ENCODE results near the gene C16orf74. TPM values are rescaled to one million over a fixed set of nuclear protein-coding genes. Genes with fewer than 3 reads are reported as not detected.
A peak's percentile ranks its signal among the peaks of the same experiment; 100 is the strongest.

The C16orf74 gene
- polyA plus RNA-seq (ENCODE audit: insufficient read length in 3 of 3): 1 to 10 TPM; 3.0 to 3.7 (median 3.4) TPM

DNA sequence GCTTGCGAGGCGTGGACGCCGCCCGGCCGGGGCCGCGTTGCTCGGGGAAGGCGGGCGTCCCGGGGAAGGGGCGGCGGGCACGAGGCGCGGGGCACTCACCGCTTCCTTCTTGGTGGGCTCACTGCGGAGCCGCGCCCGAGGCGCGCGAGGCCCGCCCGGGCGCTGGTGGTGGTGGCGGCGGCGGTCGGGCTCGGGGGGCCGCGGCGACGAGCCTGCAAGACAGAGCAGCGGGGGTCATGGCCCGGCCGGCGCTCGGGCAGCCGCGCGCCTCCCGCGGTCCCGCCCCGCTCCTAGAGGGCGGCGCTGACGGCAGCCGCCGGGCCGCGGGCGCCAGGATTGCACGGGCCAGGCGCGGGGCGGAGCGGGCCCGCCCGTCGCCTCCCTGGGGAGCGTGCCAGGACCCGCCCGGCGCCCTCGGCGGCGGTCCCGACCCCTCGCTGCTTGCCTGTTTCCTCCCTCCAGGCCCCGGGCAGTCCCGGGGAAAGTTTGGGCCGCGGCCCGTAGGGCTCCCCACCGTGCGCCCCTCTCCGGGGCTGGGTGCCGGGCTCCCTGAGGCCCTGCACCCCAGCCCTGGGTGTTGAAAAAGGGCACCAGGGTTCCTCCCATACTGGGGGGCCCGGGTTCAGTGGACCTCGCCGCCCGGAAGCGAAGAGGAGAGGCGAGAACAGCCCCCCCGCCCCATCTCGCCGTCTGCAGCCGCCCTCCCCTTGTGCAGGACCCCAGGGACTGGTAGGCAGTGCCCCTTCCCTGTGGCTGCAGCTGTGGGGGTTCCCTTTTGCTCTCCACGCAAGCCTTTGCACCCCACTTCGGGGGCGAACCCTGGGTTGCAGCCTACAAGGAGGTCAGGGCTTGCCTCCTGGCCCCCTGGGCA is at the start of gene C16orf74:
Gene C16orf74, minus strand, starts transcription at position 270 of the 871 bp plus-strand sequence. CDS start 15,879 bp downstream, outside the sequence.
- no peak for DNase-seq (ENCODE audit: low read depth in 3 of 3, low spot score in 2 of 3)

DNA sequence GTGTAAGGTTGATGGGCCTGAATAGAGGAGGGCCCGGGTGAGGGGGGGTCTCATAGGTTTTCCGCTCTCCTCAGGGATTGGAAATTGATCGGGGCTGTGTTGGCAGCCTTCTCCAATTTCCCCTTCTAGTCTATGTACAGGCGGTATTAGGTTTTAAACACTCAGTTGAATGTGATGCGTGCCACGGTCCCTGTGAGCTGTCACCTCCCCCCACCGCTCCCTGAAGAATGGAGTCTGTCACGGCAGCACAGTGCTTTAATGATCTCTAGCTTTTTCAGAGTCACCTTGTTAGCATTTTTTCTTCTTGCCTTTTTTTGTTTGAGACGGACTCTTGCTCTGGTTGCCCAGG is 49.4 kb upstream of the C16orf74 start:
- DNase-seq (ENCODE audit: low read depth in 3 of 3, low spot score in 2 of 3): no peak

DNA sequence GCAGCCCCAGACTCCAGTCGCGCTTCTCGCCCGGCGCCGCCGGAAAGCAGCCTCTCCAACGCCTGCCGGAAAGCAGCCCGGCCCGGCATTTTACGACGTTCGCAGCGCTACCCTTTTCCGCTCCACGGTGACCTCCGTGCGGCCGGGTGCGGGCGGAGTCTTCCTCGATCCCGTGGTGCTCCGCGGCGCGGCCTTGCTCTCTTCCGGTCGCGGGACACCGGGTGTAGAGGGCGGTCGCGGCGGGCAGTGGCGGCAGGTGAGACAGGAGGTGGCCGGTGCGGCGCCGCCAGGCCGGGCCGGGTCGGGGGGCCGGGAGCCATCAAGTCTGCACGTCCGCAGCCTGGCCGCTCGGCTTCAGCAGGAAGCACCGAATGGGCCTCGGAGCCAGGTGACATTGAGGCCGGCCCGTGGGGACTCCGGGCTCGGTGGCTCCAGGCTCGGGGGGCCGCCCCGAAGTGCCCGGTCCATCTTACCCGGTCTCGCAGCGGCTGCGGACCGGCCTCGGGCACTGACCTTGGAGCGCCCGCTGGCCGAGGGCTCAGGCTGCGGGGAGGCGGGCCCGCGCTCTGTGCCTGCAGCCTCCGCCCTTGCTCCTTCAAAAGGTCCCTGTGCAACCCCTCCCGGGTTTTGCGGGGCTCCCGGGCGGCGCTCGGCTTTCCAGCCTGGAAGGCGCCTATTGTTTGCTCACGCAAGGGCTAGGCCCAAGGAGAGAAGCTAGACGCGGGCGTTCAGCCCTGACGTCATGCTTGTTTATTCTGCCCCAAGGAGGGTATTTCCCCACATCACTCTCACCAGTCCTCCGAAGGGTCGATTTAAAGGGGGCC is 48.8 kb upstream of the C16orf74 start, which contains the start of the genes COX4I1 and EMC8:
Gene COX4I1, plus strand, starts transcription at position 199 of the 824 bp plus-strand sequence. CDS start 1,511 bp downstream, outside the sequence.
Gene EMC8, minus strand, starts transcription at position 48 of the 824 bp plus-strand sequence. CDS start 249 bp downstream, outside the sequence.
- DNase-seq (ENCODE audit: low read depth in 3 of 3, low spot score in 2 of 3): peak; percentile 68 to 89 (median 79)

DNA sequence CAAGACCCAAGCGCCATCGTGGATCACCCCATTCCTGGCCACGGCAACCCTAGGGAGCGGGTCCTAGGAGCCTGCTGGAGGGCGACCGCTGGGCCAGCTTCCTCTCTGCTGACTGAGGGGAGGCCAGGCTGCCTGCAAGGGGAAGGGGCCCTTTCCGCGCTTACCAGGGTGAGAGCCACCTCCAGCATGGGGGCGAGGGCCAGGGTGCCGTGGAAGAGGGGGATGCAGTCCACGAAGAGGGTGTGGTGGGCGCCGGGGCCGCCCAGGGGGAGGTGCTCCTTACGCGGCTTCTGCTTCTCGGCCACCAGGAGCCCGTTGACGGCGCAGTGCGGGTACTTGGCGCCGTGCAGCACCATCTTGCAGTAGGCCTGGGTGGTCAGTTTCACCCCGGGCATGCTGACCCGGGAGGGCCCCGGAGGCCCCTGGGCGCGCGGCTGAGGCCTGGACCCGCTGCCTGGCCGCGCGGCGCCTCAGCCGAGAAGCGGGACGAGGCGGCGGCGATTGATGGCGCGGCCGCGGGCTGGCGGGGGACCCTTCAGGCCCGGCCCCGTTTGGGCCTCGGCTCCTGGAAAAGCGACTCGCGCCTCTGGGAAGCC is 48.1 kb upstream of the C16orf74 start:
- DNase-seq (ENCODE audit: low read depth in 3 of 3, low spot score in 2 of 3): no peak

DNA sequence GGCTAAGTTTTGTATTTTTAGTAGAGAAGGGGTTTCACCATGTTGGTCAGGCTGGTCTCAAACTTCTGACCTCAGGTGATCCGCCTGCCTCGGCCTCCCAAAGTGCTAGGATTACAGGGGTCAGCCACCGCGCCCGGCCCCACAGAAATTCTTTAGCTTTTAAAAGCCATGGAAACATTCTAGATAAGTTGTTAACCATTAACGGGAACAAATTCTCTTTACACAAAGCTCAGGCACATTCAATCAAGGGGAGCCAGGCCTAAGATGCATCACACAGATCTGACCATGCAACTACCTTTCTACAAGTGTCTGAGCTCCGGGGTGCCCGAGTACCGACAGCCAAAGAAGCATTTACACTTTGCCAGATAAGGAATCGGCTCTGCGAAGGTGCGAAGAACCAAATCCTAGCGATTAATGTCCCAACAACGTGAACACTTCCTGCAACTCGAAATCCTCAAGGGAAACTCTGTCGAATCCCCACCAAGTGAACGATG is 47.4 kb upstream of the C16orf74 start:
- DNase-seq (ENCODE audit: low read depth in 3 of 3, low spot score in 2 of 3): no peak

DNA sequence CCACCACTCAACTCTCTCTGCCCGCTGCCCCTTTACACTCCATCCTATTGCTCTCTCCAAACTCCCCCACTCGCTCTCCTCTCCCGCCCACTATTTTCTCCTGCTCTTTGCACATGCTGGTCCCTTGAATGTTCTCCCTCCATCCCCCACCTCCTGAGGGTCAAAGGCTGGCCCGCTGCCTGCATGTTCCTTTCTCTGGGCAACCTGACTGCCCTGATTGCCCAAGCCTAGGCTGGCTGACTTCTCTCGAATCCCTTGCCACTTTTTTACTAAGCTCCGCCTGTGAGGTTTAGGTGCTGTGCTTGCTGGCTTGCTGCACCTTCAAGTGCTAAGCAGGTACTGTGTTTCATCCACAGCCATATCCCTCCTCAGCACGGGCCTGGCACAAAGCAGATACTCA is 45.7 kb upstream of the C16orf74 start:
- DNase-seq (ENCODE audit: low read depth in 3 of 3, low spot score in 2 of 3): no peak

DNA sequence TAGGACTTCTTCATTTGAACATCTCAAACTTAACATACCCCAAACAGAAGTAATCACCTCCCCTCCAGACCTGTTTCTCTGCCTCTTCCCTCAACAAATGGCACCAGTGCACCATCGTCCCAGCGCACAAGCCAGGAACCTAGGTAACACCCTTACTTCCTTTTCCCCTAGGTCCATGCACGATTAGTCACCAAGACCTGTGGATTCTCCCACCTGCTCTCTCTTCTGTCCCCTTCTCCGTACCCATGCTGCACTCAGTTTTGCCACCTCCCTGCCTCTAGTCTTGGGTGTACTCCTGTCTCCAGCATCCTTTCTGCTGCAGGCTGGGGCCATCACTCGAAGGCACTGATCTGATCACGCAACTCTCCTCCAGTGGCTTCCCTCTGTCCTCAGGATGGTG is 45.3 kb upstream of the C16orf74 start:
- no peak for DNase-seq (ENCODE audit: low read depth in 3 of 3, low spot score in 2 of 3)

DNA sequence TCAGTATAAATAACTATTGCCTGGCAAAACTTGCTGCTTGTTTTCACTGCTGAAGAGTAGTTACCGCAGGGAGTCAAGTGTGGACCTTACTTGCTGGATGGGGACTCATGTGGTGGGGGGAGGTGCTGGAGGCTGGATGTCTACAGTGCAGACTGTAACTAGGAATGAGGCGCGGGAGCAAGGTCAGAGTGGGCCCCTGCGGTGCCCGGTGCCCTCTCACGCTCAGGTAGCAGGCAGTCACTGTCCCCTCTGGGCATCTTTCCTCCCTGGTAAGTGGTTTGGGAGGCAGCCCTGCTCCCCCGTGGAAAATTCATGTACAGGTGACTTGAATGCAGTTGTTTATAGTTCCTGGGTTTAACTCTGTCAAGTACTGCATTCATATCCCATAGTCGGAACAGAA is 43.8 kb upstream of the C16orf74 start:
- no peak for DNase-seq (ENCODE audit: low read depth in 3 of 3, low spot score in 2 of 3)

DNA sequence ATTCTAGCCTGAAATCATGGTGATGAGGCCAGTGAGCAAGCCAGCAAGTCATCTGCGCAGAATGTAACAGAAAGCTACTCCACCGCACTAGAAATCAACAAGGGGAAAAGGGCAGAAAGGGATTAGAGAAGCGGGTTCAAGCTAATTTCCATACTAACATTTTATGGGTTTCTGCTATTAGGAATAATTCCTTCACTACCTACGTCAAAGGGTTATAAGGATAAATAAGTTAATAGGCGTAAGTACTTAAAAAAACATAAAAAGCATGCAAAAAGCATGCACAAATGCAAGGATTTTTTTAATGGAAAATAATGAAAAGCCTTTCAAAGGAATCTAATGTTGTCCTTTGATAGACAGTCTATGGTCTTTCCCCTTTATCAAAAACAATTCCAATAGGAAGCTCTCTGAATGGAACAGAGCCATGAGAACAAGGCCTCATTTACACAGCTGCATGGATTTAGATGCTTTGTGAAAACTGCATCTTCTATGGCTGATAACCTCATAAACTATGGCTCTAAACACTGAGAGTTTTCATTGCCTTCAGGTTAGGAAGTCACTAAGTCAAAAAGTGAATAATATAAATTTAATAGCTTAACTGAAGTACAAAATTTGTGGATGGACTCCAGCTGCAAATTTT is 42.9 kb upstream of the C16orf74 start:
- no peak for DNase-seq (ENCODE audit: low read depth in 3 of 3, low spot score in 2 of 3)

DNA sequence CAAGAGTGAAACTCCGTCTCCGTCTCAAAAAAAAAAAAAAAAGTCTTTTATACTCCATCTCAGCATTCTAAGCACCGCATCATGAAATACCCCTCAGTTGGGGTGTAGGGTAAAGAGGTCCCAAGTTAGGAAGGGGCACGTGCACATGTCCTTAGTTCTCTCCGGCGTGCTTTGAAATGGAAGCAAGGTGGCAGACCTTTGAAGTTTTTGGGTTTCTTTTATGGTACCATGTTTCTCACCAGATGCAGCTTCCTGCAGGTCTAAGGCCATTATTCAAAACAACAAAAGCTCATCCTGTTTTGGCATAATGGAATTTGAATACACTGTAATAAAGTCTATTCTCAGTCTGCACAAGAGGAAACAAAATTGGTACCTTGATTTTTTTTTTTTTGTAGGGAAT is 38.9 kb upstream of the C16orf74 start:
- no peak for DNase-seq (ENCODE audit: low read depth in 3 of 3, low spot score in 2 of 3)

DNA sequence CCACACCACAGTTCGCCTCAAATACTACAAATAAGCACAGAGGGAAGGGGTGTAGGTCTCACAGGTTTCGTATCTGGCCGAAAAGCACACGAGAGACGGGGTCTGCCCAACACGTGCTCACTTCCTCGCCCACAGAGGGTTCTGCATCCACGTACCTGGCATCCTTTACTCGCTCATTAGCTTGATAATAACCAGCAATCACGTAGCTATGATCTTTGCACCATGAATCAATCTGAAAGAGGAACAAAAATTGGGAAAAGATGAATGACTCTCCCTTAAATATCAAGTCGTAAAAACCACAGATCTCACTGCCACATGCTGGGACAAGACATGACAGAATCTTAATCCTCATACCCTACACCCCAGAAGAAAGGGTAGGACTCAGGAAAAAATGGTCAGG is 37.9 kb upstream of the C16orf74 start:
- no peak for DNase-seq (ENCODE audit: low read depth in 3 of 3, low spot score in 2 of 3)

DNA sequence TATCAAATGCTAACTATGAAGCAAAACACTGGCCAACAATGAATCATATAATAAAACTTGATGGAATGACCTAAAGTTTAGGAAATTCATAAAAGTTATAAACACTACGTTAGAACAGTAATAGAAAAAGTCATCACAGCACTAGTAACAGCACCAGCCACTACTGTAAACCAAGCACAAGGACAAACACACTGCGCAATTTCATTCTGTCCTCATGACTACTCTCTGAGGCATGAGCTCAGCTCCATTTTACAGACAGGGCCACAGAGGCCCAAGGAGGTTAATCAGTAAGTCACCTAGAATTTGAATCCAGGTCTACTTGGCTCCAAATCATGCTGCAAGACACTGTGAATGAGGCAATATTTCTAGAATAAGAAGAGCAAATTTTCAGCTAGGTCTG is 35.0 kb upstream of the C16orf74 start:
- no peak for DNase-seq (ENCODE audit: low read depth in 3 of 3, low spot score in 2 of 3)

DNA sequence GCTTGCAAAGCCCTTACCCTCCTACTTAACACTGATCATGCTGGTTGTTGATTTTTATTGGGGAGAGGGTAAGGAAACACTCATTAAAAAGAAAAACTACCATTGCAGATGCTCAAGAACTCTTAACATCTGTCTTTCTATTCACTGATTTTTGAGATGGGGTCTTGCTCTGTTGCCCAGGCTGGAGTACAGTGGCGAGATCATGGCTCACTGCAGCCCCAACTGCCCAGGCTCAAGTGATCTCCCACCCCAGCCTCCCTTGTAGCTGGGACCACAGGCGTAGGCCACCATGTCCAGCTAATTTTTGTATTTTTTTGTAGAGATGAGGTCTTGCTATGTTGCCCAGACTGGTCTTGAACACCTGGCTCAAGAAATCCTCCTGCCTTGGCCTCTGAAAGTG is 33.9 kb upstream of the C16orf74 start:
- no peak for DNase-seq (ENCODE audit: low read depth in 3 of 3, low spot score in 2 of 3)

DNA sequence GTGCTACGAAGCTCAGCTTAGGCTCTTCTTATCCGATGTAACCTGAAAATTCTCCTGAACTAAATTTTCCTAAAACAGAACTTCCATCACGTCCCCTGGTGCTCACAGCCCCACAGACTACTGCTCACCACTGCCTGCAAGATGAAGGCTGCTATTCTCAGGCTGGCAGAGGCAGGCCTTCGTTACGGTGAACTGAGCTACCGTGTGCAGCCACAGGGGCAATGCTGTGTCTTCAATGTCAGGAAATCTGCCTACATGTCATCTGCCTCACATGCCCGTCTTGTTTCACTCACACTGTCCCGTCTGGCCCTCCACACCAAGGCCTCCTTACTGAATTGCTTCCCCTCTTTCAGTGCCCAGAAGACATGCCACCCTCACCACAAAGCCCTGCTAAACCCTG is 32.5 kb upstream of the C16orf74 start:
- DNase-seq (ENCODE audit: low read depth in 3 of 3, low spot score in 2 of 3): no peak

DNA sequence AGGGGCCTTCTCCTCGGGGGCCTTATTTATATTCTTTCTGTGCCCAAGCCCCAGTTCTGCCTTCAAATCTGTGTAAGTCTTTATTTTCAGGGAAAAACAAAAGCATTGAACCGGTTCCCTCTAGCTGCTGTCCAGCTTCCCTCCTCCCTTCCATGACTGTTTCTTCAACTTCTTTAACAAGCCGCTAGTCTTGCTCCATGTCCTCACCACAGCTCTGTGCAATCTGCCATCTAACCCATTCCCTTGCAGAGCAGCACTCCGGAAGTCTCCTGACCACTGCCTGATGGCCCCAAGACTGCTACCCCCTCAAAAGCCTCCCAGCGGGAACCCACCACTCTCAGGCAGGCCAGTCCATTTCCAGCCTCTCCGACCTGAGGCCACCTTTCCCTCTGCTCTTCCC is 31.6 kb upstream of the C16orf74 start:
- DNase-seq (ENCODE audit: low read depth in 3 of 3, low spot score in 2 of 3): no peak

DNA sequence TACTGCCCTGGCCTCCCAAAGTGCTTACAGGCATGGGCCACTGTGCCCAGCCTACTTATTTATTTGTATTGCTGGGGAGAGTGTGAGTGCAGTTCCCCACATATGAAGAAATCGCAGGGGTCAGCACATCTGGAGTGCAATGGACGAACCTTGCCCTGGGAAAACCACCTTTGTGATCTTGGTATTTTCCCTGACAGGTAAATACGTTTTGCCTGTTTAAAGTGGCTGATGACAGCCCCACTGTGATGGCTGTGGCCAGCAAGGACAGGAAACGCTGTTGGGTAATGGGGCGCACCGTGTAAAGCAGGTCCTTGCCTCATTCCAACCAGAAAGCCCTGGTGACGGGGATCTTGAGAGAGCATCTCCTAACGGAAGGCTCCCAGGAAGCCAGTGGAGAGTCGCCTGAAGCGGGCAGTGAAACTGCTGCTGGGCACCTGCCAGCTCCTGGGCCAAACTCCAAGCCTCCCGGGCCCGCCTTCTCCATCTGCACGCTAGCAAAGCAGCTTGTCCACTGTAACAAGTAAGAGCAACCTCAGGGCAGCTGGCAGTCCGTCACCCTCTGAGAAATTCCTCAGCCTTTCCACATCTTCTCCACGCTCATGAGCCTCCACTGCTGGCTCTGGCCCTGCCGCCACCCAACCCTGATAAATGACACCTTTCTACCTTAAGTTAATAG is 30.9 kb upstream of the C16orf74 start:
- DNase-seq (ENCODE audit: low read depth in 3 of 3, low spot score in 2 of 3): no peak

DNA sequence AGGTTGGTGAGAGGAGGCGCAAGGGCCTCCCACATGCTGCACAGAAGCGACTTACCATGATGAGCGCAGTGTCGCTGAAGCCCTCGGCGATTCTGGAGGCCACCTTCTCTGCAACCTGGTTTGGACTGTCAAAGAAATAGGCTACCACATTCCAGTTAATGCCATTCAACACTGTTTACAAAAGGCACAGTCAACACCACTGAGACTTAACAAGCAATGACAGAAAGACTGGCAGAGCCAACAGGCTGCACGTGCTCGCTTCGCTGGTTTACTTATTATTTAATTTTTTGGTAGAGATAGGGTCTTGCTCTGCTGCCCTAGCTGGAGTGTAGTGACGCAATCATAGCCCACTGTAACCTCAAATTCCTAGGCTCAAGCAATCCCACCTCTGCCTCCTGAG is 30.3 kb upstream of the C16orf74 start:
- no peak for DNase-seq (ENCODE audit: low read depth in 3 of 3, low spot score in 2 of 3)

DNA sequence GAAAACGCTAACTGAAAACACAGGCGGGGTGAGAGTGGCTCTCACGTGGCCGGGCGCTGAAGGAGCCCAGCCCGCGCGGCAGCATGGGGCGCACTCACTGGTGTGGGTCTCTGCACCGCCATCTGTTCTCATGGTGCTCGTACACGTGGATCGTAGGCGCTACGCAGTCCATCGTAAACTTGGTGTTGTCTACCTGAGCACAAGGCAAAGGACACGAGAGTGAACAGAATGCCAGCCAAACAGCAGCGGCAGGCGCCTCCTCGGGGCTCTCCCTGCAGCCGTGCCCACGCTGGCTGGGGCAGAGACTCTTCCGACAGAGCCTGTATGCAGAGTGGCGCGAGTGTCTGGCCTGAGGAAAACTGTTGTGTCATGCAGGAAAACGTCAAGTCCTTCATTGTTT is 29.4 kb upstream of the C16orf74 start:
- no peak for DNase-seq (ENCODE audit: low read depth in 3 of 3, low spot score in 2 of 3)

DNA sequence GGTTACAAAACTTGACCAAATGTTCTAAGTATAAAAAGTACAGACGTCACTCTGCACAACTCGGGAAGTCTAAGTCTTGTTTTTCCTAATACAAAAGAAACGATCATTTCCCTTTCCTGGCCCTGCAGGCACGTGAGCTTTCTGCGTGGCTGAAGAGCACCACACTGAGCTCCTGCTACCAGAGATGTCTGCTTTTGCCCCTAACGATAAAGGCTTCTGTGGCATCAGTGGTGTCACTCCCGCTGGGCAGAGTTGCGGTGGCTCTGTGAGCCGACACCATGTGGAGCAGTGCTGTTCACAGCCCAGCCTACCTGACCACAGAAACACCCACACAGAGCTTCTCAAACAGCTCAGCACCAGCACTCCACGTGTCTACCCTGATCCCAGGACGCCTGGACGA is 28.0 kb upstream of the C16orf74 start:
- no peak for DNase-seq (ENCODE audit: low read depth in 3 of 3, low spot score in 2 of 3)

All from right renal cortex interstitium (tissue), 3 donors.